ENCODE results near the gene PHYH.

PHYH gene

GRCh38 chr10:13311177-13311575 is 11.3 kb upstream of the PHYH start:
- in situ Hi-C loops (cut with MboI; ENCODE audit: low sequenced_read_pairs, unreplicated experiment), result no loop called here
- no peak for DNase-seq (ENCODE audit: low spot score)
- no peak for TF ChIP-seq CTCF (IDR thresholded peaks at IDR 0.05; ENCODE audit: borderline replicate concordance, control extremely low read depth, extremely low read depth, insufficient read depth, missing control alignments)

- TF ChIP-seq CTCF (IDR thresholded peaks at IDR 0.05; ENCODE audit: borderline replicate concordance, control extremely low read depth, extremely low read depth, insufficient read depth, missing control alignments), result no peak
- in situ Hi-C loops (cut with MboI; ENCODE audit: low sequenced_read_pairs, unreplicated experiment), result no loop called here
- no peak for DNase-seq (ENCODE audit: low spot score)
These were observed 10.8 kb upstream of the PHYH start for GRCh38 chr10:13310518-13311176.

- in situ Hi-C loops (cut with MboI; ENCODE audit: low sequenced_read_pairs, unreplicated experiment), result no loop called here
- no peak for TF ChIP-seq CTCF (IDR thresholded peaks at IDR 0.05; ENCODE audit: borderline replicate concordance, control extremely low read depth, extremely low read depth, insufficient read depth, missing control alignments)
These were observed 9.9 kb upstream of the PHYH start for GRCh38 chr10:13309792-13310191.

GRCh38 chr10:13308096-13308495 is 8.2 kb upstream of the PHYH start:
- in situ Hi-C loops (cut with MboI; ENCODE audit: low sequenced_read_pairs, unreplicated experiment), result no loop called here
- no peak for TF ChIP-seq CTCF (IDR thresholded peaks at IDR 0.05; ENCODE audit: borderline replicate concordance, control extremely low read depth, extremely low read depth, insufficient read depth, missing control alignments)
- DNase-seq (ENCODE audit: low spot score), result no peak

More at GRCh38 chr10:13309792-13310191, 9.9 kb upstream of the PHYH start:
- DNase-seq (ENCODE audit: low spot score), result no peak

- TF ChIP-seq CTCF (IDR thresholded peaks at IDR 0.05; ENCODE audit: borderline replicate concordance, control extremely low read depth, extremely low read depth, insufficient read depth, missing control alignments), result no peak
- in situ Hi-C loops (cut with MboI; ENCODE audit: low sequenced_read_pairs, unreplicated experiment), result no loop called here
These were observed 6.2 kb upstream of the PHYH start for GRCh38 chr10:13306103-13306502.

GRCh38 chr10:13302821-13303555 is 3.1 kb upstream of the PHYH start:
- in situ Hi-C loops (cut with MboI; ENCODE audit: low sequenced_read_pairs, unreplicated experiment), result no loop called here

More at GRCh38 chr10:13306103-13306502, 6.2 kb upstream of the PHYH start:
- DNase-seq (ENCODE audit: low spot score), result no peak

More at GRCh38 chr10:13302821-13303555, 3.1 kb upstream of the PHYH start:
- no peak for DNase-seq (ENCODE audit: low spot score)
- TF ChIP-seq CTCF (IDR thresholded peaks at IDR 0.05; ENCODE audit: borderline replicate concordance, control extremely low read depth, extremely low read depth, insufficient read depth, missing control alignments), result no peak

Measured in GM13976 (cell line).